K562 (cell line): ENCODE measurements around the gene GIPR. TPM values are rescaled to one million over a fixed set of nuclear protein-coding genes. Genes with fewer than 3 reads are reported as not detected.

ENCODE experiments used
- BRD4 ChIP-seq: fragments of 200-600 bp; sonication (generic); IDR thresholded peaks from 2 replicates; pipeline ENCODE4 v1.6.1; 2017; ENCODE audit warnings: inconsistent platforms
- CHCHD3 ChIP-seq: fragments of 250-450 bp; sonication (Bioruptor Pico); IDR thresholded peaks from 2 replicates; pipeline ENCODE4 v2.1.2; 2022; ENCODE audit warnings: mild to moderate bottlenecking
- E2F4 ChIP-seq: sonication (generic); formaldehyde crosslinking; IDR thresholded peaks from 2 replicates; pipeline ENCODE4 v1.8.0; 2022; ENCODE audit warnings: mild to moderate bottlenecking, low read depth, missing genetic modification reagents
- LARP7 ChIP-seq: fragments of 450-650 bp; IDR thresholded peaks from 2 replicates; pipeline ENCODE4 v1.6.1; 2016
- NKRF ChIP-seq: fragments of 450-650 bp; IDR thresholded peaks from 2 replicates; pipeline ENCODE4 v1.6.1; 2016; ENCODE audit warnings: borderline replicate concordance
- OTX1 ChIP-seq: fragments of 450-650 bp; formaldehyde crosslinking; IDR thresholded peaks from 2 replicates; pipeline ENCODE4 v1.4.0; 2022; ENCODE audit warnings: mild to moderate bottlenecking
- SP1 ChIP-seq: sonication (generic); formaldehyde crosslinking; IDR thresholded peaks from 2 replicates; pipeline ENCODE4 v1.8.1; 2022; ENCODE audit warnings: mild to moderate bottlenecking, missing genetic modification reagents
- TAF1 ChIP-seq: IDR thresholded peaks from 2 replicates; pipeline ENCODE4 v1.6.1; 2011; ENCODE audit warnings: mild to moderate bottlenecking, low read length, moderate library complexity; ENCODE audit not compliant: insufficient read depth, control insufficient read depth, severe bottlenecking; ENCODE audit errors: extremely low read depth
- ZNF589 ChIP-seq: fragments of 200-800 bp; sonication (Bioruptor generic); IDR thresholded peaks from 2 replicates; pipeline ENCODE4 v1.6.1; 2016; ENCODE audit warnings: low read depth, missing genetic modification characterization, missing compliant biosample characterization
- ZNF655 ChIP-seq: fragments of 250-450 bp; sonication (Bioruptor Pico); IDR thresholded peaks from 2 replicates; pipeline ENCODE4 v1.5.0; 2021
- polyA plus RNA-seq, 8 experiments: library from polyadenylated mRNA; depleted of rRNA in 4 of 8; stranded (reverse) in 5 of 8; unstranded in 3 of 8; fragments of >200 nt; fragmentation: Nextera tagmentation in 2 of 8; fragmentation: Illumina TruSeq in 1 of 8; extraction: Ambion mirVana in 2 of 8; extraction: Trizol in 1 of 8; gene quantifications; 2 replicates each; pipeline versions ENCODE4 v1.2.1 to v1.2.3, GENCODE V29; 2011 to 2014; ENCODE audit warnings: inconsistent platforms in 1 of 8, missing spikeins in 1 of 8
- total RNA-seq, 7 experiments: library from RNA; depleted of rRNA in 6 of 7; stranded (reverse); fragments of >200 nt in 6 of 7; fragmentation: Illumina TruSeq in 2 of 7; extraction: Trizol in 2 of 7; gene quantifications; 2 replicates each; pipeline versions ENCODE4 v1.2.1 to v1.2.3, GENCODE V29; 2011 to 2021; ENCODE audit warnings: low replicate concordance in 1 of 7

Gene GIPR
- total and polyA plus RNA-seq, 9 of the 15 experiments (the other 6 are each of a cell fraction or from before 2014, with no cell fraction given): 2.2 to 26.8 (median 12.7) TPM

- TF ChIP-seq NKRF (peak; percentile 45; the same call in 1 of the 2 replicates), ZNF655 (no peak), BRD4 (no peak), TAF1 (peak; percentile 91), LARP7 (peak; percentile 13; the same call in 1 of the 2 replicates), CHCHD3 (CRISPR knock-in tag) (0 out of 2 replicates have a peak, but pooled peaks have one; percentile 14), OTX1 (CRISPR knock-in tag) (0 out of 2 replicates have a peak, but pooled peaks have one; percentile 15), E2F4 (0 out of 2 replicates have a peak, but pooled peaks have one; percentile 54), ZNF589 (0 out of 2 replicates have a peak, but pooled peaks have one; percentile 27), SP1 (CRISPR knock-in tag) (peak; percentile 83)
These were observed at the start of gene GIPR (continued) for GRCh38 chr19:45667620-45668341.
